Effector memory CD8-positive, alpha-beta T cell (primary cell): Measurements from ENCODE around the gene TTC12.

Experiments
- ATAC-seq: fragments of 150-1000 bp; cut with Tn5 transposase; replicated peaks from 2 replicates; pipeline ENCODE4 v1.10.0; 2021; ENCODE audit warnings: mild to moderate bottlenecking, moderate library complexity
- DNase-seq, 3 experiments: peaks; one replicate each; pipeline ENCODE4 v3.0.0; 2021
- H3K27ac Mint-ChIP-seq, 2 donors: one replicate each; pipeline ENCODE4 v1.8.0; 2022; ENCODE audit warnings: mild to moderate bottlenecking in 2 of 2, mixed read lengths in 2 of 2, moderate library complexity in 2 of 2
- H3K27me3 Mint-ChIP-seq, 2 donors: one replicate each; pipeline ENCODE4 v1.8.0; 2022; ENCODE audit warnings: mixed read lengths in 2 of 2
- H3K36me3 Mint-ChIP-seq: one replicate; pipeline ENCODE4 v1.8.0; 2022; ENCODE audit warnings: mild to moderate bottlenecking, moderate library complexity, mixed read lengths; ENCODE audit not compliant: insufficient read depth
- H3K4me1 Mint-ChIP-seq, 2 donors: one replicate each; pipeline ENCODE4 v1.8.0; 2022; ENCODE audit warnings: low read depth in 2 of 2, mixed read lengths in 2 of 2
- H3K4me3 Mint-ChIP-seq, 2 donors: one replicate each; pipeline ENCODE4 v1.8.0; 2022; ENCODE audit warnings: mild to moderate bottlenecking in 2 of 2, mixed read lengths in 2 of 2, moderate library complexity in 2 of 2
- H3K9me3 Mint-ChIP-seq, 2 donors: one replicate each; pipeline ENCODE4 v1.8.0; 2022; ENCODE audit warnings: mixed read lengths in 2 of 2

TTC12 gene

GRCh38 chr11:113275602-113276001 lies 38.8 kb upstream of the TTC12 start:
- peaks cover 0 to 4% of the 10 kb centered on the region in 2 donors for H3K27me3 Mint-ChIP-seq
- H3K36me3 Mint-ChIP-seq, result no peaks in the 10 kb centered on the region
- DNase-seq, result no peak
- H3K4me3 Mint-ChIP-seq, result no peak overlapping the region
- no peak for ATAC-seq
- H3K27ac Mint-ChIP-seq, result no peak overlapping the region
- no peaks in the 10 kb centered on the region for H3K9me3 Mint-ChIP-seq
- no peaks in the 10 kb centered on the region for H3K4me1 Mint-ChIP-seq

- Mint-ChIP-seq H3K4me3 (no peak overlapping the region), H3K27me3 (no peaks in the 10 kb centered on the region), H3K36me3 (no peaks in the 10 kb centered on the region), H3K9me3 (no peaks in the 10 kb centered on the region), H3K4me1 (no peaks in the 10 kb centered on the region), H3K27ac (no peak overlapping the region)
- ATAC-seq (no peak), DNase-seq (no peak)
These were observed 37.9 kb upstream of the TTC12 start for GRCh38 chr11:113276466-113276865.

- H3K4me3 Mint-ChIP-seq, result no peak overlapping the region
- H3K4me1 Mint-ChIP-seq, result no peaks in the 10 kb centered on the region
- no peaks in the 10 kb centered on the region for H3K36me3 Mint-ChIP-seq
- DNase-seq, result no peak
- no peaks in the 10 kb centered on the region for H3K9me3 Mint-ChIP-seq
- ATAC-seq, result no peak
- no peaks in the 10 kb centered on the region for H3K27me3 Mint-ChIP-seq
- no peak overlapping the region for H3K27ac Mint-ChIP-seq
These were observed 36.5 kb upstream of the TTC12 start for GRCh38 chr11:113277907-113278306.

- H3K27ac Mint-ChIP-seq, result no peak overlapping the region
- H3K4me3 Mint-ChIP-seq, result no peak overlapping the region
- DNase-seq (no peak), ATAC-seq (no peak)
- H3K9me3 Mint-ChIP-seq, result no peaks in the 10 kb centered on the region
- no peaks in the 10 kb centered on the region for H3K4me1 Mint-ChIP-seq
- H3K36me3 Mint-ChIP-seq, result no peaks in the 10 kb centered on the region
- H3K27me3 Mint-ChIP-seq, result no peaks in the 10 kb centered on the region
These were observed 35.9 kb upstream of the TTC12 start for GRCh38 chr11:113278481-113278880.

GRCh38 chr11:113278925-113279324 lies 35.5 kb upstream of the TTC12 start:
- no peaks in the 10 kb centered on the region for H3K27me3 Mint-ChIP-seq
- ATAC-seq (no peak), DNase-seq (no peak)
- no peak overlapping the region for H3K4me3 Mint-ChIP-seq
- H3K36me3 Mint-ChIP-seq, result no peaks in the 10 kb centered on the region
- no peaks in the 10 kb centered on the region for H3K4me1 Mint-ChIP-seq
- H3K9me3 Mint-ChIP-seq, result no peaks in the 10 kb centered on the region
- H3K27ac Mint-ChIP-seq, result no peak overlapping the region

- H3K9me3 Mint-ChIP-seq, result no peaks in the 10 kb centered on the region
- ATAC-seq, result no peak
- H3K4me3 Mint-ChIP-seq, result no peak overlapping the region
These were observed 34.8 kb upstream of the TTC12 start for GRCh38 chr11:113279591-113279990.

GRCh38 chr11:113281052-113281725 lies 33.2 kb upstream of the TTC12 start:
- DNase-seq (no peak), ATAC-seq (no peak)
- Mint-ChIP-seq H3K4me1 (no peaks in the 10 kb centered on the region), H3K9me3 (no peaks in the 10 kb centered on the region), H3K27ac (no peak overlapping the region), H3K36me3 (no peaks in the 10 kb centered on the region), H3K4me3 (no peak overlapping the region), H3K27me3 (no peaks in the 10 kb centered on the region)

More at GRCh38 chr11:113279591-113279990, 34.8 kb upstream of the TTC12 start:
- DNase-seq, result no peak
- H3K4me1 Mint-ChIP-seq, result no peaks in the 10 kb centered on the region
- H3K27ac Mint-ChIP-seq, result no peak overlapping the region
- H3K27me3 Mint-ChIP-seq, result no peaks in the 10 kb centered on the region
- H3K36me3 Mint-ChIP-seq, result no peaks in the 10 kb centered on the region

- H3K36me3 Mint-ChIP-seq, result no peaks in the 10 kb centered on the region
- H3K27ac Mint-ChIP-seq, result no peak overlapping the region
- ATAC-seq, result no peak
- H3K9me3 Mint-ChIP-seq, result no peaks in the 10 kb centered on the region
- no peak for DNase-seq
- no peak overlapping the region for H3K4me3 Mint-ChIP-seq
- H3K4me1 Mint-ChIP-seq, result no peaks in the 10 kb centered on the region
- peaks cover 0 to 16% of the 10 kb centered on the region in 2 donors for H3K27me3 Mint-ChIP-seq
These were observed 31.4 kb upstream of the TTC12 start for GRCh38 chr11:113282898-113283437.

- peaks cover 0 to 16% of the 10 kb centered on the region in 2 donors for H3K27me3 Mint-ChIP-seq
- no peaks in the 10 kb centered on the region for H3K4me1 Mint-ChIP-seq
- H3K36me3 Mint-ChIP-seq, result no peaks in the 10 kb centered on the region
- no peak overlapping the region for H3K27ac Mint-ChIP-seq
- ATAC-seq (no peak), DNase-seq (no peak)
- H3K9me3 Mint-ChIP-seq, result no peaks in the 10 kb centered on the region
- no peak overlapping the region for H3K4me3 Mint-ChIP-seq
These were observed 30.5 kb upstream of the TTC12 start for GRCh38 chr11:113283881-113284280.

GRCh38 chr11:113286009-113286408 lies 28.4 kb upstream of the TTC12 start:
- peaks cover 0 to 16% of the 10 kb centered on the region in 2 donors for H3K27me3 Mint-ChIP-seq
- no peak overlapping the region for H3K4me3 Mint-ChIP-seq
- H3K27ac Mint-ChIP-seq, result no peak overlapping the region
- H3K4me1 Mint-ChIP-seq, result no peaks in the 10 kb centered on the region
- no peak for DNase-seq
- no peaks in the 10 kb centered on the region for H3K9me3 Mint-ChIP-seq
- no peak for ATAC-seq
- H3K36me3 Mint-ChIP-seq, result no peaks in the 10 kb centered on the region

- Mint-ChIP-seq H3K27ac (no peak overlapping the region), H3K4me3 (no peak overlapping the region), H3K36me3 (no peaks in the 10 kb centered on the region), H3K4me1 (no peaks in the 10 kb centered on the region), H3K27me3 (peaks cover 0 to 16% of the 10 kb centered on the region in 2 donors), H3K9me3 (no peaks in the 10 kb centered on the region)
- DNase-seq, result no peak
- no peak for ATAC-seq
These were observed 27.6 kb upstream of the TTC12 start for GRCh38 chr11:113286509-113287497.

GRCh38 chr11:113287801-113288200 lies 26.6 kb upstream of the TTC12 start:
- Mint-ChIP-seq H3K4me1 (no peaks in the 10 kb centered on the region), H3K36me3 (no peaks in the 10 kb centered on the region), H3K4me3 (no peak overlapping the region), H3K27me3 (peaks cover 0 to 24% of the 10 kb centered on the region in 2 donors), H3K27ac (no peak overlapping the region), H3K9me3 (no peaks in the 10 kb centered on the region)
- DNase-seq (no peak), ATAC-seq (no peak)

- DNase-seq, result no peak
- no peaks in the 10 kb centered on the region for H3K4me1 Mint-ChIP-seq
- no peaks in the 10 kb centered on the region for H3K36me3 Mint-ChIP-seq
- no peak overlapping the region for H3K4me3 Mint-ChIP-seq
- no peak for ATAC-seq
- H3K27ac Mint-ChIP-seq, result no peak overlapping the region
- no peaks in the 10 kb centered on the region for H3K9me3 Mint-ChIP-seq
- peaks cover 2 to 30% of the 10 kb centered on the region in 2 donors for H3K27me3 Mint-ChIP-seq
These were observed 26.0 kb upstream of the TTC12 start for GRCh38 chr11:113288286-113288863.
